Loucy (cell line): Measurements from ENCODE around the gene ESPL1.

Experiments
- EZH2phosphoT487 ChIP-seq: fragments of 200-600 bp; IDR thresholded peaks from 2 replicates; pipeline ENCODE4 v1.6.1; 2018; ENCODE audit warnings: antibody characterized with exemption, mild to moderate bottlenecking, moderate library complexity, borderline replicate concordance
- TF ChIP-seq, protein P1 (sequence below): fragments of 200-600 bp; sonication (generic); conservative IDR thresholded peaks from 2 replicates; pipeline ENCODE4 v1.5.1; 2014; ENCODE audit warnings: mild to moderate bottlenecking, antibody characterized with exemption, low read length

DNA sequence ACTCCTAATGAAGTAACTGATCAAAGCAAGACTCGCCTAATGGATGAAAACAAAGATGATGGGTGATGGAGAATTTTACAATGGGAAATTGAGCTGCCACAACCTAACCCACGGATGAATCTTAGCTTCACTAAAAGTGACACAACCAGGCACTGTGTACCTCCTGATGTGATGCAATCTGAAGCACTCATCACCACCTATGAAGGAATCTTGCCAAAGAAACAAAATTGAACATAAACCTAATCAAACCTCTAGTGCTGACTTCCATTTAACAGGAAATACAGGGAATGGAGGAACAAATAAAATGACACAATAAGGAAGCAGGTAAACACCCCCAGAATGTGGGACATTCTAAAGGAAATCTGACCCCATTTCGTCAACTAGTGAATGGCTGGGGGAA lies 22.8 kb upstream of the ESPL1 start:
- TF ChIP-seq, protein P1, sequence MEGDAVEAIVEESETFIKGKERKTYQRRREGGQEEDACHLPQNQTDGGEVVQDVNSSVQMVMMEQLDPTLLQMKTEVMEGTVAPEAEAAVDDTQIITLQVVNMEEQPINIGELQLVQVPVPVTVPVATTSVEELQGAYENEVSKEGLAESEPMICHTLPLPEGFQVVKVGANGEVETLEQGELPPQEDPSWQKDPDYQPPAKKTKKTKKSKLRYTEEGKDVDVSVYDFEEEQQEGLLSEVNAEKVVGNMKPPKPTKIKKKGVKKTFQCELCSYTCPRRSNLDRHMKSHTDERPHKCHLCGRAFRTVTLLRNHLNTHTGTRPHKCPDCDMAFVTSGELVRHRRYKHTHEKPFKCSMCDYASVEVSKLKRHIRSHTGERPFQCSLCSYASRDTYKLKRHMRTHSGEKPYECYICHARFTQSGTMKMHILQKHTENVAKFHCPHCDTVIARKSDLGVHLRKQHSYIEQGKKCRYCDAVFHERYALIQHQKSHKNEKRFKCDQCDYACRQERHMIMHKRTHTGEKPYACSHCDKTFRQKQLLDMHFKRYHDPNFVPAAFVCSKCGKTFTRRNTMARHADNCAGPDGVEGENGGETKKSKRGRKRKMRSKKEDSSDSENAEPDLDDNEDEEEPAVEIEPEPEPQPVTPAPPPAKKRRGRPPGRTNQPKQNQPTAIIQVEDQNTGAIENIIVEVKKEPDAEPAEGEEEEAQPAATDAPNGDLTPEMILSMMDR, result no peak
- no peak for TF ChIP-seq EZH2phosphoT487
